NCI-H748 (cell line): ENCODE measurements around the gene PIGQ.

Source experiments
- DNase-seq: peaks from one replicate; lab custom pipeline; 2025; ENCODE audit not compliant: unreplicated experiment; lab: John Stamatoyannopoulos, UW

PIGQ gene

GRCh38 chr16:625977-626765 is 56.4 kb downstream of the PIGQ start:
- DNase-seq, result no peak

- no peak for DNase-seq
Measured at GRCh38 chr16:626787-627453, 57.2 kb downstream of the PIGQ start.

GRCh38 chr16:627454-628239 is 57.9 kb downstream of the PIGQ start:
- peak; percentile 82 for DNase-seq

GRCh38 chr16:628321-629061 is 58.7 kb downstream of the PIGQ start:
- DNase-seq, result no peak

GRCh38 chr16:629185-629832 is 59.5 kb downstream of the PIGQ start:
- no peak for DNase-seq

GRCh38 chr16:629833-630248 is 60.1 kb downstream of the PIGQ start:
- DNase-seq, result no peak

GRCh38 chr16:630249-630814 is 60.6 kb downstream of the PIGQ start:
- no peak for DNase-seq

GRCh38 chr16:630815-631405 is 61.1 kb downstream of the PIGQ start, which contains the start of gene WFIKKN1:
Gene WFIKKN1, plus strand, starts transcription at chr16:630985. Its CDS starts 269 bp downstream, at chr16:631254.
- peak; percentile 55 for DNase-seq

GRCh38 chr16:631808-632358 is 62.1 kb downstream of the PIGQ start:
- DNase-seq, result no peak

- no peak for DNase-seq
Measured at GRCh38 chr16:632486-633335, 62.9 kb downstream of the PIGQ start.

- DNase-seq, result no peak
Measured at GRCh38 chr16:633336-634050, 63.7 kb downstream of the PIGQ start.
